H9 (cell line): ENCODE results near the gene MGLL. TPM values are rescaled to one million over a fixed set of nuclear protein-coding genes. Genes with fewer than 3 reads are reported as not detected.

ENCODE experiments used
- DNase-seq: peaks from one replicate; pipeline ENCODE4 v3.0.0-alpha.2; 2017
- H2AFZ ChIP-seq: one replicate; pipeline ENCODE4 v1.6.1; 2013; ENCODE audit warnings: mild to moderate bottlenecking, low read length, control low read depth, moderate library complexity
- H2AK5ac ChIP-seq: 2 replicates; pipeline ENCODE4 v1.6.1; 2013; ENCODE audit warnings: low read length, control low read depth, mixed read lengths; ENCODE audit not compliant: insufficient read length
- H2BK120ac ChIP-seq: one replicate; pipeline ENCODE4 v1.6.1; 2013; ENCODE audit warnings: low read depth, mild to moderate bottlenecking, low read length, control low read depth, inconsistent platforms; ENCODE audit not compliant: poor library complexity, severe bottlenecking
- H2BK12ac ChIP-seq: 2 replicates; pipeline ENCODE4 v1.6.1; 2013; ENCODE audit warnings: low read length, control low read depth, mixed read lengths, low read depth; ENCODE audit not compliant: insufficient read length
- H2BK15ac ChIP-seq: 2 replicates; pipeline ENCODE4 v1.6.1; 2013; ENCODE audit warnings: low read depth, low read length, control low read depth
- H2BK20ac ChIP-seq: one replicate; pipeline ENCODE4 v1.6.1; 2013; ENCODE audit warnings: low read depth, mild to moderate bottlenecking, low read length, control low read depth, inconsistent platforms; ENCODE audit not compliant: poor library complexity, severe bottlenecking
- H2BK5ac ChIP-seq: 2 replicates; pipeline ENCODE4 v1.6.1; 2013; ENCODE audit warnings: low read length, control low read depth, mixed read lengths; ENCODE audit not compliant: insufficient read length
- H3K14ac ChIP-seq: 2 replicates; pipeline ENCODE4 v1.6.1; 2013; ENCODE audit warnings: low read length, control low read depth; ENCODE audit not compliant: insufficient read depth
- H3K18ac ChIP-seq: 2 replicates; pipeline ENCODE4 v1.6.1; 2013; ENCODE audit warnings: low read depth, mild to moderate bottlenecking, mixed read lengths, low read length, control low read depth; ENCODE audit not compliant: insufficient read length
- H3K23ac ChIP-seq: 2 replicates; pipeline ENCODE4 v1.6.1; 2013; ENCODE audit warnings: low read length, control low read depth, mixed read lengths, low read depth; ENCODE audit not compliant: insufficient read length
- H3K23me2 ChIP-seq: 2 replicates; pipeline ENCODE4 v1.6.1; 2013; ENCODE audit warnings: low read depth, mild to moderate bottlenecking, mixed read lengths, low read length, control low read depth; ENCODE audit not compliant: insufficient read length, poor library complexity, severe bottlenecking
- H3K27ac ChIP-seq: 2 replicates; pipeline ENCODE4 v1.5.1; 2013; ENCODE audit warnings: low read length, control low read depth, mixed read lengths, low read depth; ENCODE audit not compliant: insufficient read length
- H3K27me3 ChIP-seq: 2 replicates; pipeline ENCODE4 v1.6.1; 2013; ENCODE audit warnings: low read length, control low read depth, inconsistent platforms; ENCODE audit not compliant: insufficient read depth
- H3K4ac ChIP-seq: 2 replicates; pipeline ENCODE4 v1.6.1; 2013; ENCODE audit warnings: low read depth, mild to moderate bottlenecking, control low read depth, inconsistent platforms, low read length, moderate library complexity
- H3K4me1 ChIP-seq: 2 replicates; pipeline ENCODE4 v1.6.1; 2013; ENCODE audit warnings: low read length, control low read depth, inconsistent platforms; ENCODE audit not compliant: insufficient read depth
- H3K4me2 ChIP-seq: 2 replicates; pipeline ENCODE4 v1.6.1; 2013; ENCODE audit warnings: low read length, control low read depth, mixed read lengths; ENCODE audit not compliant: insufficient read length, insufficient read depth
- H3K56ac ChIP-seq: 2 replicates; pipeline ENCODE4 v1.6.1; 2013; ENCODE audit warnings: low read depth, mild to moderate bottlenecking, mixed read lengths, low read length, control low read depth; ENCODE audit not compliant: insufficient read length
- H3K79me1 ChIP-seq: 2 replicates; pipeline ENCODE4 v1.6.1; 2013; ENCODE audit warnings: low read depth, mild to moderate bottlenecking, moderate library complexity, low read length, control low read depth, inconsistent platforms; ENCODE audit not compliant: insufficient read depth, poor library complexity, severe bottlenecking
- H3K79me2 ChIP-seq: 2 replicates; pipeline ENCODE4 v1.6.1; 2013; ENCODE audit warnings: low read length, control low read depth, inconsistent platforms; ENCODE audit not compliant: insufficient read depth
- H3K9ac ChIP-seq: 2 replicates; pipeline ENCODE4 v1.6.1; 2013; ENCODE audit warnings: low read length, control low read depth, mixed read lengths; ENCODE audit not compliant: insufficient read length; ENCODE audit errors: extremely low read depth
- H3K9me3 ChIP-seq: one replicate; pipeline ENCODE4 v1.6.1; 2013; ENCODE audit warnings: low read depth, low read length, inconsistent platforms; ENCODE audit not compliant: control insufficient read depth
- H3T11ph ChIP-seq: one replicate; pipeline ENCODE4 v1.6.1; 2013; ENCODE audit warnings: mild to moderate bottlenecking, low read length, control low read depth, inconsistent platforms
- H4K20me1 ChIP-seq: one replicate; pipeline ENCODE4 v1.6.1; 2013; ENCODE audit not compliant: control insufficient read depth, insufficient read length, insufficient read depth
- H4K5ac ChIP-seq: 2 replicates; pipeline ENCODE4 v1.6.1; 2013; ENCODE audit warnings: low read depth, mild to moderate bottlenecking, mixed read lengths, low read length, control low read depth; ENCODE audit not compliant: insufficient read length
- H4K8ac ChIP-seq: replicated peaks from 2 replicates; pipeline ENCODE4 v1.6.1; 2013; ENCODE audit warnings: low read length, control low read depth, mixed read lengths, low read depth; ENCODE audit not compliant: insufficient read length
- H4K91ac ChIP-seq: 2 replicates; pipeline ENCODE4 v1.6.1; 2013; ENCODE audit warnings: low read depth, mild to moderate bottlenecking, moderate library complexity, mixed read lengths, low read length, control low read depth; ENCODE audit not compliant: insufficient read length
- H3K27ac Mint-ChIP-seq, 3 experiments: 2 replicates in 2 of 3; 3 replicates in 1 of 3; pipeline ENCODE4 v1.8.0; 2020 to 2021; ENCODE audit warnings: mixed read lengths in 3 of 3, mild to moderate bottlenecking in 1 of 3, moderate library complexity in 1 of 3
- H3K27me3 Mint-ChIP-seq: 2 replicates; pipeline ENCODE4 v1.8.0; 2021; ENCODE audit warnings: low read depth, mild to moderate bottlenecking, moderate library complexity, mixed read lengths
- H3K36me3 Mint-ChIP-seq, 3 experiments: 2 replicates in 2 of 3; 3 replicates in 1 of 3; pipeline ENCODE4 v1.8.0; 2020 to 2021; ENCODE audit warnings: low read depth in 3 of 3, mixed read lengths in 3 of 3; ENCODE audit not compliant: insufficient read depth in 1 of 3
- H3K4me1 Mint-ChIP-seq, 2 experiments: 2 replicates each; pipeline ENCODE4 v1.8.0; 2020; ENCODE audit warnings: mixed read lengths in 2 of 2
- H3K4me3 Mint-ChIP-seq, 2 experiments: 2 replicates in 1 of 2; 3 replicates in 1 of 2; pipeline ENCODE4 v1.8.0; 2020 to 2021; ENCODE audit warnings: mild to moderate bottlenecking in 2 of 2, mixed read lengths in 2 of 2, moderate library complexity in 1 of 2
- H3K9me3 Mint-ChIP-seq, 2 experiments: 2 replicates in 1 of 2; 3 replicates in 1 of 2; pipeline ENCODE4 v1.8.0; 2020; ENCODE audit warnings: mild to moderate bottlenecking in 2 of 2, mixed read lengths in 2 of 2, moderate library complexity in 1 of 2
- CTCF ChIP-seq: fragments of 200-600 bp; sonication (generic); conservative IDR thresholded peaks from 3 replicates; pipeline ENCODE4 v1.8.0; 2021; ENCODE audit warnings: antibody characterized with exemption, mild to moderate bottlenecking
- WGBS: extraction: QIAGEN DNeasy Blood & Tissue Kit; methylation state at CpG from one replicate; pipeline ENCODE4 v1.1.7; 2013; ENCODE audit warnings: missing lambda C conversion rate, low lambda C conversion rate, mixed read lengths; ENCODE audit not compliant: insufficient read length; ENCODE audit errors: extremely low coverage; 5-methylcytosine and 5-hydroxymethylcytosine counted together
- total RNA-seq: library from RNA; stranded (reverse); gene quantifications from 2 replicates; pipeline ENCODE4 v1.2.1, GENCODE V29; 2021

MGLL gene
- total RNA-seq, 1 experiment from 2014 or later: 0.11 TPM

GRCh38 chr3:127751782-127752181, 70.5 kb downstream of the MGLL start:
- H3K23ac ChIP-seq: no peak overlapping the region
- H2BK20ac ChIP-seq: no peak overlapping the region
- Mint-ChIP-seq H3K27me3 (peaks cover 4% of the 10 kb centered on the region; the same call in 1 of the 2 replicates), H3K4me3 (no peak overlapping the region), H3K27ac (no peak overlapping the region), H3K4me1 (peaks cover 9 to 14% of the 10 kb centered on the region in 2 experiments; a peak in 3 of 4 replicates), H3K9me3 (no peaks in the 10 kb centered on the region), H3K36me3 (no peaks in the 10 kb centered on the region; a peak in 1 of 7 replicates)
- H3K4ac ChIP-seq: no peak overlapping the region
- H3K14ac ChIP-seq: no peak overlapping the region
- H3K18ac ChIP-seq: no peak overlapping the region
- no peak overlapping the region for H3T11ph ChIP-seq
- no peaks in the 10 kb centered on the region for H3K23me2 ChIP-seq
- H2BK120ac ChIP-seq: no peak overlapping the region
- no peak overlapping the region for H4K5ac ChIP-seq
- H2BK12ac ChIP-seq: no peak overlapping the region
- H3K79me1 ChIP-seq: no peaks in the 10 kb centered on the region
- no peaks in the 10 kb centered on the region for H3K9me3 ChIP-seq
- H3K9ac ChIP-seq: no peak overlapping the region
- H3K27me3 ChIP-seq: no peaks in the 10 kb centered on the region
- no peak overlapping the region for H2BK5ac ChIP-seq
- H4K8ac ChIP-seq: no peak overlapping the region
- no peak overlapping the region for H2BK15ac ChIP-seq
- H2AK5ac ChIP-seq: no peak overlapping the region
- no peak overlapping the region for H3K4me2 ChIP-seq
- H3K4me1 ChIP-seq: no peaks in the 10 kb centered on the region
- WGBS: no CpG with 5 or more reads among the region's 4 CpGs
- no peak for DNase-seq
- H3K27ac ChIP-seq: no peak overlapping the region
- H2AFZ ChIP-seq: no peak overlapping the region
- TF ChIP-seq CTCF: no peak
- H4K20me1 ChIP-seq: no peaks in the 10 kb centered on the region
- H3K79me2 ChIP-seq: no peaks in the 10 kb centered on the region
- no peak overlapping the region for H3K56ac ChIP-seq
- no peak overlapping the region for H4K91ac ChIP-seq
